SH-SY5Y (cell line): ENCODE measurements around the gene NOP16.

Experiments used
- GATA2 ChIP-seq: IDR thresholded peaks from 2 replicates; pipeline ENCODE4 v1.6.1; 2011; ENCODE audit warnings: mild to moderate bottlenecking, low read depth, low read length
- GATA3 ChIP-seq: IDR thresholded peaks from 2 replicates; pipeline ENCODE4 v1.6.1; 2011; ENCODE audit warnings: low read depth, mild to moderate bottlenecking, low read length, moderate library complexity

DNA sequence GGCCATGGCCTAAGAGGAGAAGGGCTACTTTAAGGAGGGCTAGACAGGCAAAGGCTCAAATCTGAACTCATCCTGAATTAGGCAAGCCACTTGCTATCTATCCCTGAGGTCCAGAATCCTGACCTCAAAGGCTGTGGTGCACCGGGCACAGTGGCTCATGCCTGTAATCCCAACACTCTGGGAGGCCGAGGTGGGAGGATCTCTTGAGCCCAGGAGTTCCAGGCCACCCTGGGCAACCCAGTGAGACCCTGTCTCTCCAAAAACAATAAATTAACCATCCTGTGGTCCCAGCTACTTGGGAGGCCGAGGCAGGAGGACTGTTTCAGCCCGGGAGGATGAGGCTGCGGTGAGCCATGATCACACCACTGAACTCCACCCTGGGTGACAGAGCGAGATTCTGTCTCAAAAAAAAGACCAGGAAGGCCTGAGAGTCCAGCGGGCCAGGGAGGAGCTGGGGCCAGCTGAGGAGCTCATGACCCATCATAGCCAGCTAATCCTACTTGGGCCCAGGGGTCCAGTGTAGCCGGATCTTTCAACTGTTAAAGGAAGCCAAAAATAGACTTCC is 4.0 kb downstream of the NOP16 start:
- no peak for TF ChIP-seq GATA3
- no peak for TF ChIP-seq GATA2
